GM11168 (cell line): ENCODE results near the gene DNAJC5.

Source experiments
- in situ Hi-C: fragments of 300-500 bp; cut with MboI; formaldehyde crosslinking; loops from one replicate; pipeline ENCODE4 v1.12.0; 2022; ENCODE audit warnings: low sequenced_read_pairs; ENCODE audit not compliant: unreplicated experiment

Gene DNAJC5

DNA sequence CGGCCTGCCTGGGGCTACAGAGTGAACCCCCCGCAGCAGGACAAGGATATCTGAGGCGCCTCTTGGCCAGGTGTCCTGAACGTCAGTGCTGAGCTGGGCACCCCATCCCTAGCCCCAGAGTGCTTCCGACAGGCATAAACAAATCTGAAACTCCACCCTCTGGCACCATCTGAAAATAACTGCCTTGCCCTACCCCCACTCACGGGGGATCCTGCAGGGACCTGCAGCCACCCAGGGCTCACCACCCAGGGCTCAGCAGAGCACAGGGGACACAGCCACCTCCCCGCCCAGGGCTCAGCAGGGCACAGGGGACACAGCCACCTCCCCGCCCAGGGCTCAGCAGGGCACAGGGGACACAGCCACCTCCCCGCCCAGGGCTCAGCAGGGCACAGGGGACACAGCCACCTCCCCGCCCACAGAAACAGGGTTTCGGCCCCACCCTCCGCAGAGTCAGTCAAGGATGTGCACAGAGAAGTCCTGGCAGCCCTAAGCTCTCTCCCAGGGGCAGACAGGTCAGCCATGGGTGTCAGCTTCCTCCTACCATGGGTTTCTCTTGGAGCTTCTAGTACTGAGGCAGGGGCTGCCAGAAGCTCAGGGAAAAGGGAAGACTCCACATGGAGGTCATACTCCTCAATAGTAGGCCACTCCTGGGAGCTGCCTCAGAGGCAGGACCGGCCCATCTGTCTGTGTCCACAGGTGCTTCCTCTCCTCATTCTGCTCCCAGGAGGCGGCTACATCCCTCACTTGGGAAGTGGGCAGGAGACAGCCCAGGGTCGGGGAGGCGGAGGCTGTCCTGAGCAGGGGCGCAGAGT is 56.7 kb downstream of the DNAJC5 start:
- in situ Hi-C loops = no loop called here

- in situ Hi-C loops = no loop called here
Observed at GRCh38 chr20:63952210-63952535, 57.2 kb downstream of the DNAJC5 start.

DNA sequence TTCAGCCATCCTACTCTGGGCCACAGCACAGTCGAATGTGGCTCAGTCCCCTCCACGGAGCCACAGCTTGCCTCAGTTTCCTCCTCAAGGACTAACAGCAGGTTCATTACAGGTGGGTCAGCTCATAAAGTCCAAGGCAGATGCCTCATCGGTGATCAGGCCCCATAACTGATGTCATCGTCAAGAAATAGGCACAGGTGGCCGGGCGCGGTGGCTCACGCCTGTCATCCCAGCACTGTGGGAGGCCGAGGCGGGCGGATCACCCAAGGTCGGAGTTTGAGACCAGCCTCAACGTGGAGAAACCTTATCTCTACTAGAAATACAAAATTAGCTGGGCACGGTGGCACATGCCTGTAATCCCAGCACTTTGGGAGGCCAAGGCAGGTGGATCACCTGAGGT is 57.8 kb downstream of the DNAJC5 start:
- in situ Hi-C loops = no loop called here

DNA sequence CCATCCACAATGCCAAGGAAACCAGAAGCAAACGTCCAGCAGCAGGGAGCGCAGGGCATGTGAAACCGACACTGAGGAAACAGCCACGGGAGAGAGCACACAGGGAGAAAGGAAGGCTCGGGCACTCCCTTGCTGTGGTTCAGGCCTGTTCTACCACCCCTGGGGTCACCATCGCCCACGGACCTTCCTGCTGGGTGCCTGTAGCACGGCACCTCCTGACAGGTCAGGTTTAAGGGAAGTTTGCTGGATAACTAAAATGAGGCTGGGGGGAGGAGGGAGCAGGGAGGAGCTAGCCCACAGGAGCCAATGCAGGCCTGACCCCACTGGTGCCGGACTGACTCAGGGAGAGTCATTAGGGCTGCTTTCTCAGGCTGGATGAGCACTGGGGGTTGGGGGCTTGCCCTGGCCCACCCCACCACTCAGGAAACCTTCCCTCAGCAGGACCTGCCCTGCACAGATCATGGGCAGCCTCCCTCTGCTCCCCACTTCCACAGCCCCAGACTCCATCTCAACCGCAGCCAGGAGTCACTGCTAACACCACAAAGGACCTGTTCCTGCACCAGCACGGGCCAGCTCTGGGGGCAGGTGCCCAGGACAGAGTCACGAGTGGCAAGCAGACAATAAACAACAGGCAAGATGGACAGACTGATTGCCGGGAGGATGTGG is 59.0 kb downstream of the DNAJC5 start:
- in situ Hi-C loops = no loop called here

DNA sequence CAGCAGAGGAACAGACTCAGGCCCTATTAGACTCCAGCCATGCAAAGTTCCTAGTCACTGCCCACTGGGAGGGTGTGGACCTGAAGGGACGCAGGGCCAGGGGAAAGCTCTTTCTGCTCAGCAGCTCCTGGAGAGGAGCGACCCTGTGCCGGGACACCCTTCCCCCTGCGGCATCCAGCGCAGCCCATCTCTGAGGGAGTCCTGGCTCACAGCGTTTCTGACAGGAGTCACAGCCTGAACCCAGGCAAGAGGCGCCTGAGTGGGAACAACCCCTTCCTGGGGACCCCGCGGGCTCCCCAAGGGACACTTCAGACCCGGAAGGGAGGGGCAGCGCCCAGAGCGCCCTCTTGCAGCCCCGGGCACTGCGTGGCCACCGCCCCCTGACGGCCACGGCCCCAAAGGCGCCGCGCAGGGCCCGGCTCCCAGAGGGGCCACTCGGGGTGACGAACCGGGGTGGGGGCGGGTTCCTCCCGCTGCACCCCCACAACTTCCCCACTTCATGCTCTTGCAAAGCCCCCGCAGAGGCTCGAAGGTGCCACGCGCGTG is 60.4 kb downstream of the DNAJC5 start:
- in situ Hi-C loops = no loop called here

- in situ Hi-C loops = no loop called here
Observed at GRCh38 chr20:63955827-63956663, 61.1 kb downstream of the DNAJC5 start, which contains the start of gene UCKL1. TSS of gene UCKL1 (minus strand) at chr20:63956416. CDS start at chr20:63956372, 44 bp downstream.

GRCh38 chr20:63956664-63957003 is 61.7 kb downstream of the DNAJC5 start:
- in situ Hi-C loops = no loop called here

GRCh38 chr20:63957004-63957689 is 62.2 kb downstream of the DNAJC5 start:
- in situ Hi-C loops = no loop called here

GRCh38 chr20:63957690-63958441 is 62.9 kb downstream of the DNAJC5 start:
- in situ Hi-C loops = no loop called here

- in situ Hi-C loops = no loop called here
Observed at GRCh38 chr20:63958471-63958870, 63.5 kb downstream of the DNAJC5 start.

- in situ Hi-C loops = no loop called here
Observed at GRCh38 chr20:63958964-63959698, 64.2 kb downstream of the DNAJC5 start.

DNA sequence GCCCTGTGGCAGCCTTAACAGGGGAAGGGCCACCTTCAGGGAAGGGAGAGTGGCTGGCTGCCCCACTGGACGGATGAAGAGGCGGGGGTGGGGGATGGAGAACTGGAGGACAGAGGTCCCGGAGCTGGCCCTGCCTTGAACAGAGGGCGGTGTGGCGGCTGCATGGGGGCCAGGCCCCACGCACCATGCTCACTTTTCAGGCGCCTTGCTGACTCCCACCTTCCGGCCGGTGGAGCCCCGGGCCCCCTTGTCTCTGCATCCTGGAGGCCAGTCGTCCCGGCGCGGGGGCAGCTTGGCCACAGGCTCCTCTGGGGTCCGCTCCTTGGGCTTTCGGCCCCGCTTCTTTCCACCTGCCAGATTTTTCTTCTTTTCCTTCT is 64.8 kb downstream of the DNAJC5 start:
- in situ Hi-C loops = loop anchor here (10.0 kb wide), 1 partner anchor 255 kb away; the partner anchor contains the start of genes ARFRP1 and ZGPAT

DNA sequence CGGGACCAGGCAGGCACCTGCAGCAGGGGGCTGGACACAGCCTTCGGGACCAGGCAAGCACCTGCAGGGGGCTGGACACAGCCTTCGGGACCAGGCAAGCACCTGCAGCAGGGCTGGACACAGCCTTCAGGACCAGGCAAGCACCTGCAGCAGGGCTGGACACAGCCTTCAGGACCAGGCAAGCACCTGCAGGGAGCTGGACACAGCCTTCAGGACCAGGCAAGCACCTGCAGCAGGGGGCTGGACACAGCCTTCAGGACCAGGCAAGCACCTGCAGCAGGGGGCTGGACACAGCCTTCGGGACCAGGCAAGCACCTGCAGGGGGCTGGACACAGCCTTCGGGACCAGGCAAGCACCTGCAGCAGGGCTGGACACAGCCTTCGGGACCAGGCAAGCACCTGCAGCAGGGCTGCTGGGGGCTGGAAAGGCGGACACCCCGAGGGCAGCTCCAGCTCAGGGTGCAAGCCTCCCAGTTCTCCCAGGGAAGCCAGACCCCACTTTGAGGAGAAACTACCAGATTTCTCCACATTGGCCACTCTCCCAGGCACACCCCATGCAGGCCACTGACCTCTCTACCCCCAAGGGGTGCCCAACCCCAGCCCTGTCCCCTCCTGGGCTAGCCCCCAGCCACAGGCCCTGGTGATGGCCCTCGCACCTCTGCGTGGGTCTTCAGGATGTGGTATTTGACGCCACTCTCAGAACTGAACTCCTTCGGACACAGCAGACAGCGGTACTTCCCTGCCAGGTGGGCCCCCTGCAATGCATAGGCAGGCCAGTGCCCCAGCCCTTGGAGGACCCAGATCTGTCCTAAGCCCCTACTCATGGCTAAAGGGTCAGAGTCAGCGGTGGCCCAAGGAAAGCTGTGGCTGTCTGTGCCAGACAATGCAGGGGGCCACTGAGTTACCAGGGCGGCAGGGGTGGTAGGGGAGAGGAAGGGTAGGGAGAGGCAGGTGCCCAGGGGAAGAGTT is 66.0 kb downstream of the DNAJC5 start:
- in situ Hi-C loops = loop anchor here (10.0 kb wide), 1 partner anchor 256 kb away; the partner anchor contains the start of genes ARFRP1 and ZGPAT

DNA sequence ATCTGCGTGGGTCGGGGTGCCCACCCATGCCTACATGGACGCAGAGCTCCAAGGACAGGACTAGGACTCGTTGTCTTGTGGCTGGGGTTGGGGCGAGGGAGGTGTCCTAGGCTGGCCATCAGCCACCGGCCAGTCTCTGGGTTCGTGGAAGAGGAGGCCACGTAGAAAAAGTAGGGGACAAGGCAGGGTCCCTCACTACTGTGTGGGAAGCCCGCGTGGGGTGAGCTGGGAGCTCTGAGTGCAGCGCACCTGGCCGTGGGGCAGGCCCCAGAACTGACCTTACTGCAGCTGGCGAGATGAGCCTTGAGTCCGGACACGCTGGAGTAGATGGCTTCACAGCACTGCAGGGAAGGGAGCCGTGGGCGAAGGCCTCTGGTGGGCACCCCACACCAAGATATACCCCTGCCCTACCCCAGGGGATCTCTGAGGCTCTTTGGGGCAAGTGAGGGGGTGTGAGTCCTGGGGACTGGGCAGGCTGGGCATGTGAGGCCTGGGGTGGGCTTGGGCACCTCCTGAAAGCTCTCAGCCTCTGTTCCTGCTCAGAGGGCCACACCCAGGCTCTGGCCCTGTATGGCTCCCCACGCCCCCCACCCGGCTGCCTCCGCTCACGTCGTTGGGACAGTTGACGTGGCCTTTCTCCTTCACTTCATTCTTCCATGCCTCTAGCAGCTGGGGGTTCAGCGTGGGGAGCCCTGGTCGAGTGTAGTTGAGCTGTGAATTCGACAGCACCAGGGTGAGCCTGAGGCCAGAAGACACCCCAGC is 66.9 kb downstream of the DNAJC5 start:
- in situ Hi-C loops = loop anchor here (10.0 kb wide), 1 partner anchor 257 kb away; the partner anchor contains the start of genes ARFRP1 and ZGPAT

GRCh38 chr20:63962426-63963347 is 67.8 kb downstream of the DNAJC5 start:
- in situ Hi-C loops = loop anchor here (10.0 kb wide), 1 partner anchor 258 kb away; the partner anchor contains the start of genes ARFRP1 and ZGPAT

DNA sequence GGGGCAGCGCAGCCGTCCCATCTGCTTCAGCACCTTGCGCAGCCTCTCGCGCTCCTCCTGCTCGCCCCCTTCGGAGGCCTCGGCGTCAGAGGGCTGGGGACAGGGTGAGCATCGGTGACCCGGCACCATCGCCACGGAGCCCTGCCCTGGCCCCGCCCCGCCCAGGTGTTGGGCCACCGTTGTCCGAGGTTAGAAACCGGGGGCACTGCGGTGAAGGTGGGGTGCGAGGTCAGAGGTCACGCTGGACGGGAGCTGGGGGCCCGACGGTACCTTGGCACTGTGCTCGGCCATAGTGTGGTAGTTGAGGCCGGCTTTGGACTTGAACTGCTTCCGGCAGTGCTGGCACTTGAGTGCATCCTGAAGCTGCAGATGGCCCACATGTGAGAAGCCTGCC is 68.4 kb downstream of the DNAJC5 start:
- in situ Hi-C loops = loop anchor here (10.0 kb wide), 1 partner anchor 259 kb away; the partner anchor contains the start of genes ARFRP1 and ZGPAT
